GM12872 (cell line): Measurements from ENCODE around the gene GALNT17.

Experiments
- TF ChIP-seq, protein P1 (sequence below): IDR thresholded peaks from 3 replicates; pipeline ENCODE4 v1.5.1; 2011; ENCODE audit warnings: low read depth, mild to moderate bottlenecking, low read length, moderate library complexity; ENCODE audit not compliant: insufficient read depth

GALNT17 gene

GRCh38 chr7:71343039-71343438 lies 211.1 kb downstream of the GALNT17 start:
- TF ChIP-seq, protein P1, sequence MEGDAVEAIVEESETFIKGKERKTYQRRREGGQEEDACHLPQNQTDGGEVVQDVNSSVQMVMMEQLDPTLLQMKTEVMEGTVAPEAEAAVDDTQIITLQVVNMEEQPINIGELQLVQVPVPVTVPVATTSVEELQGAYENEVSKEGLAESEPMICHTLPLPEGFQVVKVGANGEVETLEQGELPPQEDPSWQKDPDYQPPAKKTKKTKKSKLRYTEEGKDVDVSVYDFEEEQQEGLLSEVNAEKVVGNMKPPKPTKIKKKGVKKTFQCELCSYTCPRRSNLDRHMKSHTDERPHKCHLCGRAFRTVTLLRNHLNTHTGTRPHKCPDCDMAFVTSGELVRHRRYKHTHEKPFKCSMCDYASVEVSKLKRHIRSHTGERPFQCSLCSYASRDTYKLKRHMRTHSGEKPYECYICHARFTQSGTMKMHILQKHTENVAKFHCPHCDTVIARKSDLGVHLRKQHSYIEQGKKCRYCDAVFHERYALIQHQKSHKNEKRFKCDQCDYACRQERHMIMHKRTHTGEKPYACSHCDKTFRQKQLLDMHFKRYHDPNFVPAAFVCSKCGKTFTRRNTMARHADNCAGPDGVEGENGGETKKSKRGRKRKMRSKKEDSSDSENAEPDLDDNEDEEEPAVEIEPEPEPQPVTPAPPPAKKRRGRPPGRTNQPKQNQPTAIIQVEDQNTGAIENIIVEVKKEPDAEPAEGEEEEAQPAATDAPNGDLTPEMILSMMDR, result no peak

GRCh38 chr7:71343892-71344291 lies 211.9 kb downstream of the GALNT17 start:
- TF ChIP-seq, protein P1, result no peak

- TF ChIP-seq, protein P1, result no peak
These were observed 213.4 kb downstream of the GALNT17 start for GRCh38 chr7:71345117-71345884.

GRCh38 chr7:71348821-71349681 lies 217.1 kb downstream of the GALNT17 start:
- TF ChIP-seq, protein P1, result no peak

DNA sequence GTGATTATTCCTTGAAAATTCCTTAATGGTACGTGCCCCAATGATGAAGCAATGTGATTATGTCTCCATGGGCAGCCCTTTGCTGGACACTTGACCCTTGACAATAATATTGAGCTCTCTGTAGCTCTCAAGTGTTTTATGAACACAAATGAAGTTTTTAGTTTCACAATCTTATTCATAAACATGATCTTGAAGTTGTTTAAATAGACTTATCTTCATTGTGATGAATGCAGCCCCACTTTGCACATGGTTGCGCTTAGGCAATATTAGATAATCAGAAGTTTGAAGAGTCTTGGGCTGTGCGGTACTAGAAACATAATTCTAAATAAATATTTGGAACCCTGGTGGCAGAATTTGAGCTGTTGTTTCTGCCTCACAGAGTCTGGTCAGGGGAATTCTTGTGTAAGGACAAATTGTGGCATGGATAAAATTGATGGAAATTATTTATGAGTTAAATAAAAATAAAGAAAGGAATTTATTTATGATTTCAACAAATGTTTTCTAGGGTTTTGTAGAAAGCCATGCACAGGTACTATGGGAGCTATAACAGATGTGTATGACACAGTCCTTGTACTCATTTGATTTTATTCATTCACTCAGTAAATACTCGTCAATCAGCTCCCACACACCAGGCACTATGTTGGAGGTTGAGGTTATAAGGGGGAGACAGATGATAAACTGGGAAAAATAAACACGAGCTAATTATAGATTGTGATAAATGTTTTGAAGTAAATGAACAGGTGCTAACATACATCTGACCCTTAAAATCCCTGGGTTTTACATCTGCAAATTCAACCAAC lies 217.9 kb downstream of the GALNT17 start:
- TF ChIP-seq, protein P1, result no peak

GRCh38 chr7:71350680-71351079 lies 218.7 kb downstream of the GALNT17 start:
- TF ChIP-seq, protein P1, result no peak

DNA sequence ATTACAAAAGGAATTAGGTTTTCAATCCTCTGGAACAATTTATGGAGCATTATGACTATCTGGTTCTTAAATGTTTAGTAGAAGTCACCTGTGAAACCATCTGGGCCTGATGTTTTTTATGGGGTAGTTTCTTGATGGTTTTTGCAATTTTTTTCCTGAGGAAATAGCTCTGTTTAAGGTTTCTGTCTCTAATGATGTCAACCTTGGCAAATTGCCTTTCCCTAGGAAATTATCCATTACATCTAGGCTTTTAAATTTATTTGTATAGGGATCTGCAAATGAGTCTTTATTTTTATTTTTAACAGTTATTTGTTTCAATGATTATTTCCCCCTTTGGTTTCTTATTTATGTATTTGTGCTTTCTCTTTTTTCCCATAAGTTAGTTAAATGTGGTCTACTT lies 222.8 kb downstream of the GALNT17 start:
- TF ChIP-seq, protein P1, result no peak
